AG08395 (cell line): ENCODE results near the gene CEMIP.

Experiments
- DNase-seq: peaks from one replicate; pipeline ENCODE4 v3.0.0; 2012; ENCODE audit warnings: mixed read lengths, low spot score

The CEMIP gene

DNA sequence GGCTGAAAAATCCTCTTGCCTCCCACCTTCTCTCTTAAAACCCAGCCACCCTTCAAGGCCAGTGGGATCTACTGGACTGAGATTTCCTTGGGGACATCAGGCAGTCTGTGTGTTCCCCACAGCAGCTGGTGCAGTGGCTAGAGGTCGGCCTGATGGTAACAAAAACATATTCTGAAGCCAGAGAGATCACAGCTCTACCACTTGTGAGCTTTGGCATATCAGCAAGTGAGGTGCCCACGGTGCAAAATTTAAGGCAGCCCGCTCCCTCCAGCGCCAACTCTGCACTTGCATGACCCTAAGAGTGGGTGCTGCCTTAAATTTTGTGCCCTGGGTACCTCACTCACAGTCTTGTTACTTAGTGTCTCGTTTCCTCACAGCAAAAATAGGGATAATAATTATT lies 113.2 kb downstream of the CEMIP start:
- no peak for DNase-seq

DNA sequence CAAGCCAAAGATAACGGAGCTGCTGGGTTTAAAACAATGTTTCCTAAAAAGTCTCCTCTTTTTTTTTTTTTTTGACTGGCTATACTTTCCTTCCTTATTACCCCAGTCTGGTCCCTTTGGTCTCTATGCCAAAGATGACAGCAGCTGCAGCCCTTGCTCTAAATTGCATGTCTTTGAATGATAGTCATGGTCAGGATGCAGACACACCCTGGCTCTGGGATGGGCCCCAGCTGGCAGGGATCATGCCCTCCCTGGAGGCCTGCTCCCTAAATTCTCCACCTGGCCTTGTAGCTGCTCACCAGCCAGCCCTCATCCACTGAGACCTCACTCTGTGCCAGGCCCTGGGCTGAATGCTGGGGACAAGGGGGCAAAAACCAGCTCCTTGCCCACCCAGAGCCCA lies 114.6 kb downstream of the CEMIP start:
- peak; percentile 69 for DNase-seq

DNA sequence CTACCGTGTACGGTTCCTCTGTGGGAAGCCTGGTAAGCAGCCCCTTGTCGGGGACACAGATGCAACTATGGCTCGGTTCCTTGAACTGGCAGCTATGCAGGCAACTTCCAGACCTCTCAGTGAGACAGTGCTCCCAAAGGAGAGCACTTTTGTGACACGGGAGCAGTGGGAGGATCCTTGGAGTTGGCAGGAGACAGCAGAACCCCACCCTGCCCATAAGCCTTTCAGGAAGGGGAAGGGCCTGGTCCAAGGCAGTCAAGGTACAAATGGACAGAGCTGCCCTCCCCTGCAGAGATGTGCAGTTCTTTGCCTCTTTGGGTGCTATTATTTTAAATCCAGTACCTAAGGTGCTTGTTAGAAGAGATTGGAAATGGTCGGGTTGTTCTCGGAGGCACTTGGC lies 115.9 kb downstream of the CEMIP start:
- DNase-seq = no peak

DNA sequence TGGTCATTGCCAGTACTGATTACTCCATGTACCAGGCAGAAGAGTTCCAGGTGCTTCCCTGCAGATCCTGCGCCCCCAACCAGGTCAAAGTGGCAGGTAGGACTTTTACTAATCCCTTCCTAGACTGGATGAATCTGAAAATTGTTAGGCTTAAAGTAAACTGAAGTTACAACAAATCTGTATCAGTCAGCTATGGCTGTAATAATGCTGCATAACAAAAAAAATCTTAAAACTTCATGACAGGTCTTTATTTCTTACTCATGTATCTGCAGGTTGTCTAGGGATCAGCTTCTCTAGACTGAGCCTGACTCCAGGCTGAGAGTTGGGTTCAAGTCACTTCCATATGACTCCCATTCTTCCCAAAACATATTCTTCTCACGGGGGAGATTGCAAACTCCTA lies 116.8 kb downstream of the CEMIP start:
- no peak for DNase-seq

DNA sequence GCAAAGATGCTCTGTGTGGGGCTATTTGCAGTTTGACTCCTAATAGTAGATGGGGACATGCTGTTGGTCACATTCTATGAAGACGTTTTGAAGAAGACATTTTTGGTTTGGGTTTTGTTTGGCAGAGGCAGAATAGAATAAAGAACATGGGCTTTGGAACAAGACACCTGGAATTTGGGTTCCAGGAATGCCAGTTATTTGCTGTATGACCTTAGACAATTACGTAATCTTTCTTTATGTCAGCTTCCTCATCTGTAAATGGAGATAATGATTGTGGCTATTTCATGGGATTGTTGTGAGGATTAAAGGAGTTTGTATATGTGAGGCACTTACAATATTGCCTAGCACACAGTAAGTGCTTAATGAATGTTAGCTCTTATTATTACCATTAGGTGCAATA lies 118.9 kb downstream of the CEMIP start:
- no peak for DNase-seq

DNA sequence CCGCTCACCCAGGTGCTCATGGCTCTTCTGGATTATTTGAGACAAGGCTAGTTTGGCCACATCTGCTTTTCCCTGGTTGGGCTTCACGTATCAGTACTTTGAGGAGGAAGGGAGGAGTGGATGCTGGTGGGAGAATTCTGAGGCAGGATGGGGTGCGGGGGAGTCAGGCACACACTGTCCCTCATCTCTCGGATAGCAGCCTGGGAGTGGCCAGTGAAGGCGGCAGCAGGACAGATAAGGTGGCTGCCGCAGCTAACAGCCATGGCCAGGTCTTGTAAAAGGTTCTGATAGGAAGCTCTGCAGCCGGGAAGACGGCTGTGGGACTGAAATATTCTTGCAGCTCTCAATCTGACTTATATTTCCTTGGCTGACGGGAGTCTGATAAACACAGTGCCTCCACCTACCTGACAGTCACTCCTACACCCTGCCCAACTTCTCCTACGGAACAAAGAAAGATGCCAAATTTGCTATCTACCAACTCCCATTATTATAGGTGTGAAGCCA lies 123.2 kb downstream of the CEMIP start:
- DNase-seq = no peak

DNA sequence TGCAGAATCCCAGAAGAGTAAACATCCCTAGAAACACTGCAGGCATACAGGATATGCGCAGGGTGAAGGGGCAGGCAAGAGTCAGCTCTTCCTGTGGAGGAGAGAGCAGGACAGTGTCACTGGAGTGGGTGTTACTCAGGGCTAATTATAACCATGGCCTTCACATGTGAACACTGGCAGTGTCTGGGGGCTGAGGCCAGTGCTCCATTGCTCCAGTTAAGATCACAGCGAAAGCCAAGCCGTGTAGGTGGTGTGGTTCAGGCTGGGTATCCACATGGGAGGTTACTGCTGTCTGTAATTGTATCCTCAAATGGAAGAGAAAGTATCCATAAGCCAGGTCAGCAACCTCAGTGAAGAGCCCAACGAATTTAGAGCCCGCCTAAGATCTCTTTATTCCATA lies 125.8 kb downstream of the CEMIP start:
- no peak for DNase-seq

DNA sequence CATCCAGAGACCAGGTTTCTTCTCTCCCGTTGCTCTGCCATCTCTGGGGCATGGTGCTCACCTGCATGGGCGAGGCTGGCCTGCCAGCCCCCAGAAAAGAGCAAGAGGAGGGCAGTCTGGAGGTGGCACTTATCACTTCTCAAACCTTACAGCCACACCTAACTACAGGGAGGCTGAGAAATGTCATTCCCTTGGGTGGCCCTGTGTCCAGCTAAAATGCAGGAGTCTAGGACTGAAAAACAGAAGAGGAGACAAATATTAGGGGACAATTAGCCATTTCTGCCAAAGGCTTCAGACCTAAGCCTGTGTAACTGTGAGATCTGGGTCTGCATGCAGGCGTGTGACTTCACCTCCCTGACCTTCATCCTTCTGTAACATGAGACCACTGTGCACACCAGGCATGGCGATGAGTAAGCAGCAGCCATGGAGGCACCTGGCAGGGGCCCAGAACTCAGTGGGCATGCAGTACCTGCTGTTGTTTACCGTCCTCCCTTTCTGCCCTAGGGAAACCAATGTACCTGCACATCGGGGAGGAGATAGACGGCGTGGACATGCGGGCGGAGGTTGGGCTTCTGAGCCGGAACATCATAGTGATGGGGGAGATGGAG lies 127.1 kb downstream of the CEMIP start:
- no peak for DNase-seq

DNA sequence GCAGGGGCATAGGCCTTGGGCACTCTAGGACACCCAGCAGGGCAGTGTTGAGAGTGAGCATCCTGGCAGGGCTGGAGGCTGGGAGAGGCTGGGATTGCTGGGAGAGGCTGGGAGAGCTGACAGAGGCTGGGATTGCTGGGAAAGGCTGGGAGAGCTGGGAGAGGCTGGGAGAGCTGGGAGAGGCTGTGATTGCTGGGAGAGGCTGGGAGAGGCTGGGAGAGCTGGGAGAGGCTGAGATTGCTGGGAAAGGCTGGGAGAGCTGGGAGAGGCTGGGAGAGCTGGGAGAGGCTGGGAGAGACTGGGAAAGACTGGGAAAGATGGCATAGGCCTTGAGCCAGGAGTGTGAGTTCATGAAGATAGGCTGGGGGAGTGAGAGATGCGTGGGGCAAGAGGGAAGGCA lies 132.7 kb downstream of the CEMIP start:
- no peak for DNase-seq

DNA sequence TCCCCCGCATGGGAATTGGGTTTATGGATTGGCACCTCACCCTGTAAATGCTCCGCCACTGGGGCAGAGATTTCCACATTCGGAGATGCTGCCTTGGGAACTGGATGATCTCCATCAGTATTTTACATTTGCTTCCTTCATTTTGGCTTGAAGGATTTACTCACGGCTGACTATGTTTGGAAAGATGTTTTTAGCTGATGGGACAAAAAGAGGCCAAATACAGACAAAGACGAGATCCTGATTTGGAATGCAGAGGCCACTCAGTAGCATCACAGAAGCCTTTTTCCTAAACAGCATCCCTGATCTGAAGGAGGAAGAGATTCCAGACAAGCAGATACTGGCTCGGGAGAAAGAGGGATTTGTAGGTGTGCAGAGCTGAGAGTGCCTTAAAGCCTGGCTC lies 133.5 kb downstream of the CEMIP start:
- no peak for DNase-seq

DNA sequence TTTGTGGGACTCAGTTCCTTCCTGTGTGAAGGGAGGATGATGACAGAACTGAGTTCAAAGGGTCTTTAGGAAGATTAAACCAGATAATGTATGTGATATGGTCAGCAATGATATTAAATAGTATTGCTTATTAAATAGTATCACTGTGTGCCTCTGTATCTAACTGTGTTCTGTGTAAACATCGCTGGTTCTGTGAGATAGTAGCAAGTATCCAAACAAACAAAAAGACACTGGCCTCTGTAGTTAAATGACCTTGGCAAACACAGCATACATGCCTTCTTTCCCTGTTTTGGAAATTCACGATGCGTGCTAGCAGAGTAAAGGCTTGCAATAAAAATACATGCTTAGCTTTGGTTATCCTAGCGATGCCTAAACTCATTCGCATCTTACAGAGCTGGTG lies 134.4 kb downstream of the CEMIP start:
- DNase-seq = no peak

DNA sequence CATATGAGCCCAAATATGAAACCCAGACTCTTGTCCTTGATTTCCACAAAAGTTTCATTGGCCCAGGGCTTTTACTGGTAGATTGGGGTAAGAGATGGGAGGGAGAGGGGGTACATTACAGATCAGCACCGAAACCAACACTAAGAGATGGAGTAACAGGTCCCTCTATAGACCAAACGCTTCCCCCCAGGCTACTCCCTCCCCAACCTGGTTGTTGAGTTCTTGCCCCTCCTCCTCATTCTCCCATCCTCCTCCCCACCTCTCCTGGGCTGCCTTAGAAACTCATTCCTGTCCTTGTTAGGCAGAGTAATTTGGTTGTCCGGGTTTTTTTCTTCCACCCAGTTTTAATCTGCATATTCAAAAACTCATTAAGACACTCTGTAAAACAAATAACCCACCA lies 136.3 kb downstream of the CEMIP start:
- DNase-seq = no peak

DNA sequence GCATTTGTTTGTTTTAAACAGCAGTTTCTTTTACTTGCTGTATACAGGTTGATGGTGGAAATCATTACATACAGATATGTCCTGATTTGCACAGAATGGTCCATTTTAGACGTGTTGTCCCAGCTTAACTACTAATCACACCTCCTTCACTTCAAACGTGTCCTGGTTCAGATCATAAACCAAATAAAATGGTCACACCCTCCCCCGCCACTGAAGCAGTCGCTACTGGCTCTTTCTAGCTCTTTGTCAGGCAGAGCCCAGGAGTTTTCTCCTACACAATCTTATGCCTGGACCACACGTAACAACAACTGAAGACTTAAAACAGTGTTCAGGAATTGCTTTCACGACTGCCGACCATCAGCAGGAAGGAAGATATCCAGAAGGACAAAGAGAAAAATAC lies 136.9 kb downstream of the CEMIP start:
- no peak for DNase-seq

DNA sequence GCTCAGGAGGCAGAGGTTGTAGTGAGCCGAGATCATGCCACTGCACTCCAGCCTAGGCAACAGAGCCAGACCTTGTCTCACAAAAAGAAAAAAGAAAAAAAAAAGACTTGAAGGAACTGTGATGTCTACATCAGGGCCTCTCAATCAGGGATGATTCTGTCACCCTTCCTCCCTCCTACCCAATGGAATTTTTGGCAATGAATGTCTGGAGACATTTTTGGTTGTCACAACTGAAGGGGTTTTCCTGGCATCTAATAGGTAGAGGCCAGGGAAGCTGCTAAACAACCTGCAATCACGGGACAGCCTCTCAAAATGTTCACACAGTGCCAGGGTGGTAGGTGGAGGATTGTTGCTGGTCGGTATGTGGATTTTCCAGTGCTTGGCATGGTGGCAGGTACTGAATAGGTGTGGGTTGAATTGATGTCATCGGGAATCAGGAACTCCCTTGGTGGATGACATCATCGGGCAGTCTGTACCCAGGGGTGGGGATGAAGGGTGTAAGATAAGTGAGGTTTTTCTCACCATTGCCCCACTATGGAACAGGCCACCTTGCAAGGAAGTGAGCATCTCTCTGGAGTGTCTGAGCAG lies 139.1 kb downstream of the CEMIP start:
- DNase-seq = no peak

DNA sequence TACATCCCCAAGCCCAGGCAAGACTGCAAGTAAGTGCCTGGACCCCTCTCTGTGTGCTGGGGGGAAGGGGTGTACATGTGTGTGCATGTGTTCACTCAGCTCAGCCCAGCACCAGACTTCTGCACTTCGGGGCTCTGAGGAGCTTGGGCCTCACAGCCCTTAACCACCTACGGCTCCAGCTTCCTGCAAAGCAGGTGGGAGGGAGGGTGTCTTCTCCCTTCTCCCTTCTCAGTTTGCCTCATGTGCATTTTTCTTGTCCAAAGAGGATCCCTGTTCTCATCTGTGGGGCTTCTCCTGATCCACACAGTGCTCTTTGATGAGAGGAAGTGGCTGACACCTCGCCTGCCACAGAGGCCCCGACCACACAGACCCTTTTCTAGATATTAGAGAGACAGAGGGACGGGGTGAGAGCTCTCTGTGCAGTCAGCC lies 141.1 kb downstream of the CEMIP start:
- no peak for DNase-seq

DNA sequence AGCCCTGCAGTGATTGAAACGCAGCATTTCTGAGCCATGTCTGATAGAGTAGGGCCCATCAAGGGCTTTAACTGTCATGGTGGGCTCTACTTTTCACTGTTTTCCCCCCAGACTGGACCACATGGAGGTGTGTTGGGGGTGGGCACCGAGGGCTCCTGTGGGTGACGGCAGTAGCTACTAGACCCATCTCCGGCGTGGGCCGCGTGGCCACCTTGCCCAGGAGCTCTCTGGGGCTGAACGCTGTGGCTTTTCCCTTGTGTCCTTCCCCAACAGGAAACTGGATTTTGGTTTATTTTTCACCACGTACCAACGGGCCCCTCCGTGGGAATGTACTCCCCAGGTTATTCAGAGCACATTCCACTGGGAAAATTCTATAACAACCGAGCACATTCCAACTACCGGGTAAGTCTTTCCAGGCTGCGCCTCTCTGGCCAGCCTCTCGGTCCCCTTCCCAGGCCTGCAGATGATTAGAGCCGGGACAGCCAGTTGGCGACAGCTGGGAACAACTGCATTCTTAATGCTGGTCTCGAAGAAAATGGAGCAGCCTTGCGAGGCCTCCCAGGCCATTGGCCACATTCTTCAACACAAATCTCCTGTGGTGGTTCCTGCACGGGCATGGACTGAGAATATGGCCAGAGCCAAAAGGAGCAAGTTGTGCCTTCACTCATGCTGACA lies 142.7 kb downstream of the CEMIP start:
- no peak for DNase-seq

DNA sequence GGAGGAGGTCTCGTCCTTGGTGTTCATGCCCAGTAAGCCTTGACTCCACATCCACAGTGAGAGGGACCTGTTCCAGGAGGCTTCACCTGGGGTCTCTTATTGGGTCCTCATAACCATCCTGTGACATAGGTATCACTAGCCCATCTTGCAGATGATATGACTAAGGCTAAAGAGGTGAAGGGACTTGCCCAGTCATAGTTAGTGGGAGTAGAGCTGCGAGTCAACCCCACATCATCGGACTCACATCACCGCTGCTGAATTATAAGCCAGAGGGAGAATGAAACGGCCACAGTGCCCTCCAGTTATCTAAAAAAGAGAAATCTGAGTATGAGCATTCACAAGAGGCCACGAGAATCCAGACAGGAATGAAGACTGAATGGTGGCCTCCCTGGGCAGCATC lies 144.5 kb downstream of the CEMIP start:
- DNase-seq = no peak

DNA sequence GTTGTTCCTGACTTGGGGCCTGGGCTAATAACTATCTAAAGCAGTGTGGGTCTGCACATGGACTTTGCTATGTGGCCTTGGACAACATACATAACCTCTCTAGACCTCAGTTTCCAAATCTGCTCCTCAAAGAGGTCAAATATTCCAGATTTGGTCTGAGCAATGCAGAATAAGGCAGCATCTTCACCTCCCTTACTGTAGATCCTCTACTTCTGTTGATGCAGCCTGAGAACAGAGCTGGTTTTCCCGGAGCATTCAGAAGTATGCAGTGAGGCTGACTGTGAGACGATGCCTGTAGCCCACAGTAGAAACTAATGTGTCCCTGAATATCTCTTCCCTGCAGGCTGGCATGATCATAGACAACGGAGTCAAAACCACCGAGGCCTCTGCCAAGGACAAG lies 145.1 kb downstream of the CEMIP start:
- no peak for DNase-seq

DNA sequence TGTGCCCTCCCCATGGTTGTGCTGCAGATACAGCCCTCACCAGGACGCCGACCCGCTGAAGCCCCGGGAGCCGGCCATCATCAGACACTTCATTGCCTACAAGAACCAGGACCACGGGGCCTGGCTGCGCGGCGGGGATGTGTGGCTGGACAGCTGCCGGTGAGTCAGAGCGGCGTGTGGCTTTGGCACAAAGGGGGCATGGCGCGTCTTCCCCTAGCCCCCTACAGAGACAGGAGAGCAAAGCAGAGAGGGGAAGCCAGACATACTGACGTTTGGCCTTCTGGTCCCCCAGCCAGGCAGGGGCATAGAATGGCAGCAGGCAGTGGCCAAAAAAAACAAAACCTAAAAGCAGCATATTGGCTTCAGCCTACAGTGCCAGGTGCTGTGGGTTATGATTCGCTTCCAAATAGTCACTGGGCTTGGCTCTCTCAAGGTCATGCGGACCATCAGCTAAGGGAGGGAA lies 146.5 kb downstream of the CEMIP start:
- no peak for DNase-seq

DNA sequence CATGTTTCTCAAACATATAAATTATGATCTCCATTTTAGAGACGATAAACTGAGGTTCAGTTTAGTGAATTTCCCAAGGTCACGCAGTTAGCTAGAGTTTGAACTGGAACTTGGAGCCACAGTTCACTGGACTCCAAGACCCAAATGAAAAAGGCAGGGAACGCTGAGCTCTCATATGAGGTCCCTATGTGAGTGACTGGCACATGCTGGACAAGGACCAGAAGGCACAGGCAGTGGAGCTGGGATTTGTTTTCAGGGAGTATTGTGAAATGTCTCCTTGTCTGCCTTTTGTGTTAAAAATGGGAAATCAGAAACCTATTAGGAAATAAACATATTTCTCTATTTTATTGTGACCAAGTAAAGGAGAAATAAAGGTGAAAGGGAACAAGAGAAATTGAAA lies 147.0 kb downstream of the CEMIP start:
- no peak for DNase-seq

DNA sequence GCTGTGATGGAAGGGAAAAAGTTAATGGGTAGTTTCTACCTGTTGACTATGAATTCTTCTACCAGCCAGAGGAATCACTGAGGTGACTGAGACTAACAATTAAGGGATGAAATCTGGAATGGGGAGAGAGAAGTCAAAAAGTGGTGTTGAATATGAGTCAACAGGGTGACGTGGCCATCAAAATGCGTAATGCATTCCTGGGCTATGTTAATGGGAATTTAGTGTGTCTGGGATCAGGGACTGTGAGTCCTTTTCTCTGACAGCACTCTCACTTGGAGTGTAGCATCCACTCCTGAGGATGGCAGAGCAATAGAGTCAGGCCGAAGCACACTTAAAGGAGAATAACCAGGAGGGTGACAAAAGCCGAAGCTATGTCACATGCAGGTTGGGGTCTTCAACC lies 150.1 kb downstream of the CEMIP start:
- DNase-seq = peak; percentile 86

DNA sequence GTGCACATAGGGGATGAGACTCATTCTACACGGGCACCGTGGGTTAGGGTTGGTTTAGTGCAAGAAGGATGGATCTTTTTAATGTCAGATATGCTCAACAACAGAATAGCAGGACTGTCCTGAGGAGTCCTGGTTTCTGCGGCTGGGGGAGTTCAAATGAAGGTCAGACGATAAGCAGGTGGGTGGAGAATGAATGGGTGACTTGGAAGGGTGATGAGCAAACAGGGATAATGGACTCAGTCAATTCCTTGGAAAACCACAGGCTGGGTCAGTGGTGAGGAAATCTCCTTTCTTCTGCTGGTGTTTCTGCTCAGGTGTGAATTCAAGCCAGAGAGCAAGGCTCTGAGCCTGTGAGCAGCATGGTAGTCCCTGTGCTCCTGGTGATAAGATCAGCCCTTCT lies 150.5 kb downstream of the CEMIP start:
- no peak for DNase-seq

DNA sequence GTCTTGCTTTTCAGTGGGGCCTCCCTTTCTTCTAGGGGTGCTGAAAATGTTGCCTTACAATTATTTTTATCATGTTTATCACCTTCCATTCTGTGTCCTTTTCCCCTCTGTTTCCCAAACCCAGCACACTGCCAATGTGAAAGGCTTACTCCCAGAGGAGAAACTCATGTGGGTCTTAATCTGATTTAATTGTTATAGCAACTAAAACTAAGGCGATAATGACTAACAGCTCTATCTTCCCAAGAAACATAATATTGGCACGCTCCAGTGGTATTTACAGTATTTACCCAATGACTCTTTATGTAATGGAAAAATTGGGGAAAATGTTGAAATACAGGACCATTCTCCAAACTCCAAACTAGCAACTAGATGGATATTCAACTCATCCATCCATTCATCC lies 152.0 kb downstream of the CEMIP start:
- DNase-seq = peak; percentile 25
